HG02763 (cell line): ENCODE data around the gene UNC13D.
"Not testable (repeated sequence)": the region's sequence is repeated elsewhere in the genome, so short reads cannot be mapped to it uniquely, and the experiment has no call there.

Source experiments
- ATAC-seq: cut with Tn5 transposase; IDR thresholded peaks from one replicate; pipeline ENCODE4 v1.9.1; 2021; ENCODE audit warnings: mild to moderate bottlenecking, moderate library complexity; ENCODE audit not compliant: unreplicated experiment

UNC13D gene

GRCh38 chr17:75875182-75875939 lies 31.2 kb upstream of the UNC13D start:
- no peak for ATAC-seq

- no peak for ATAC-seq
These were observed 30.3 kb upstream of the UNC13D start for GRCh38 chr17:75874323-75875181.

GRCh38 chr17:75873587-75874322 lies 29.6 kb upstream of the UNC13D start:
- ATAC-seq = no peak

- no peak for ATAC-seq
These were observed 28.5 kb upstream of the UNC13D start for GRCh38 chr17:75872434-75873351.

- ATAC-seq = not testable (repeated sequence)
These were observed 26.0 kb upstream of the UNC13D start for GRCh38 chr17:75870228-75870627.

- no peak for ATAC-seq
These were observed 25.3 kb upstream of the UNC13D start for GRCh38 chr17:75869282-75870141.

GRCh38 chr17:75868730-75869281 lies 24.6 kb upstream of the UNC13D start:
- ATAC-seq = not testable (repeated sequence)

GRCh38 chr17:75865404-75866188 lies 21.4 kb upstream of the UNC13D start:
- ATAC-seq = not testable (repeated sequence)

- not testable (repeated sequence) for ATAC-seq
These were observed 20.7 kb upstream of the UNC13D start for GRCh38 chr17:75864887-75865286.

- peak; percentile 84 for ATAC-seq
These were observed 20.3 kb upstream of the UNC13D start for GRCh38 chr17:75864448-75864871.

- ATAC-seq = no peak
These were observed 17.7 kb upstream of the UNC13D start for GRCh38 chr17:75861927-75862317.

- ATAC-seq = not testable (repeated sequence)
These were observed 15.2 kb upstream of the UNC13D start for GRCh38 chr17:75859358-75859757.

GRCh38 chr17:75856062-75856756 lies 12.0 kb upstream of the UNC13D start:
- peak; percentile 25 for ATAC-seq

GRCh38 chr17:75855310-75856061 lies 11.3 kb upstream of the UNC13D start, which contains the start of gene WBP2:
Gene WBP2, minus strand, starts transcription at chr17:75855335. Its CDS starts 38 bp downstream, at chr17:75855297.
- peak; percentile 89 for ATAC-seq

- ATAC-seq = no peak
These were observed 10.7 kb upstream of the UNC13D start for GRCh38 chr17:75854881-75855309.

- ATAC-seq = no peak
These were observed 10.0 kb upstream of the UNC13D start for GRCh38 chr17:75854101-75854748.
